Measurements from ENCODE around the gene MYO7B. TPM values are rescaled to one million over a fixed set of nuclear protein-coding genes. Genes with fewer than 3 reads are reported as not detected.

Gene MYO7B
- total RNA-seq, 2 experiments from 2014 or later: 0.65 to 1.2 TPM

DNA sequence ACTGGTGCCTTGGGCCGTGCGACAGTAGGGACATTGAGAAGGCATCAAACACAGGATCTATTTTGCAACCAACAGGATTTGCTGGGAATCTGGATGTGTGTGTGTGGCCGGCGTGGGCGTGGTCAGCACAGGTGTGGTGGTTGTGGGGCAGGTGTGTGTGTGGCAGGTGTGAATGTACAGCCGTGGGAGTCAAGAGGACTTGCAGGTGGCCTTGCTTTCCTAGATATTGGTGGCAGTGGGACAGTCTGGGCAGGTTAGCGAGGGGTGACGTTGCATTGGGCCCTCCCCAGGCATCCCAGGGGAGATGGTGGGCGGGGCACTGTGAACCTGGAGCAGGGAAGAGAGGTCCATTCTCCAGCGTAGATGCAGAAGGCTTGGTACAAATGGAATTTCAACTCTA, 143.0 kb downstream of the MYO7B start:
- POLR2A ChIA-PET: no interaction called here
- no peak overlapping the region for H3K4me3 Mint-ChIP-seq
- peaks cover 6% of the 10 kb centered on the region for H3K4me1 Mint-ChIP-seq (ENCODE audit: low read depth)
- no peaks in the 10 kb centered on the region for H3K36me3 Mint-ChIP-seq (ENCODE audit: low read depth)
- ATAC-seq (no peak), DNase-seq (no peak)
- intact Hi-C loops (cut with micrococcal nuclease): no loop called here
- CTCF ChIA-PET: no interaction called here
- peaks cover 26% of the 10 kb centered on the region for H3K27me3 Mint-ChIP-seq
- TF ChIP-seq, protein P1, sequence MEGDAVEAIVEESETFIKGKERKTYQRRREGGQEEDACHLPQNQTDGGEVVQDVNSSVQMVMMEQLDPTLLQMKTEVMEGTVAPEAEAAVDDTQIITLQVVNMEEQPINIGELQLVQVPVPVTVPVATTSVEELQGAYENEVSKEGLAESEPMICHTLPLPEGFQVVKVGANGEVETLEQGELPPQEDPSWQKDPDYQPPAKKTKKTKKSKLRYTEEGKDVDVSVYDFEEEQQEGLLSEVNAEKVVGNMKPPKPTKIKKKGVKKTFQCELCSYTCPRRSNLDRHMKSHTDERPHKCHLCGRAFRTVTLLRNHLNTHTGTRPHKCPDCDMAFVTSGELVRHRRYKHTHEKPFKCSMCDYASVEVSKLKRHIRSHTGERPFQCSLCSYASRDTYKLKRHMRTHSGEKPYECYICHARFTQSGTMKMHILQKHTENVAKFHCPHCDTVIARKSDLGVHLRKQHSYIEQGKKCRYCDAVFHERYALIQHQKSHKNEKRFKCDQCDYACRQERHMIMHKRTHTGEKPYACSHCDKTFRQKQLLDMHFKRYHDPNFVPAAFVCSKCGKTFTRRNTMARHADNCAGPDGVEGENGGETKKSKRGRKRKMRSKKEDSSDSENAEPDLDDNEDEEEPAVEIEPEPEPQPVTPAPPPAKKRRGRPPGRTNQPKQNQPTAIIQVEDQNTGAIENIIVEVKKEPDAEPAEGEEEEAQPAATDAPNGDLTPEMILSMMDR (IDR thresholded peaks at IDR 0.05): no peak
- H3K27ac Mint-ChIP-seq: no peak overlapping the region
- H3K9me3 Mint-ChIP-seq: no peaks in the 10 kb centered on the region

DNA sequence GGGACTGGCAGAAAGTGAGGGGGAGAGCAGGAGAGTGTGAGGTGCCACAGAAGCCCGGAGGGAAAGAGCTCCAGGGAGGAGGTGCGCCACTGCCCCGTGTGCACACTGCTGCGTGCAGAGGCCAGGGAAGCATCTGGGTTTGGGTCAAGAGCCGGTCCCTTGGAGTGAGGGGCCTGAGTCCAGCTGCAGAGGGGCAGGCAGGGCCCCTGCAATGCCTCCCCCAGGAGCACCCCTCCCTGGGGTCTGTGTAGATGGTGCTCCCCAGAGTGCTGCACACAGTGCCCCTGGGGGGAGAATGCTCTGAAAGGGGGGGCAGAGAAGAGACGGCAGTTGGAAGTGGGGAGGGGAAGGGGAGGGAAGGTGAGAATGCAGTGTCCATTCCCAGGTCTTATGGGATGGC, 143.5 kb downstream of the MYO7B start:
- ChIA-PET CTCF (interaction anchor here (2.2 kb wide), 1 partner anchor 88 kb away, joined by 7 read pairs; no protein-coding TSS in a partner anchor), POLR2A (no interaction called here)
- ATAC-seq: no peak
- Mint-ChIP-seq H3K27ac (no peak overlapping the region), H3K9me3 (no peaks in the 10 kb centered on the region), H3K4me1 (ENCODE audit: low read depth) (peaks cover 6% of the 10 kb centered on the region), H3K27me3 (peaks cover 22% of the 10 kb centered on the region), H3K4me3 (no peak overlapping the region), H3K36me3 (ENCODE audit: low read depth) (no peaks in the 10 kb centered on the region)
- intact Hi-C loops (cut with micrococcal nuclease): no loop called here
- TF ChIP-seq, protein P1 (IDR thresholded peaks at IDR 0.05): no peak
- DNase-seq: no peak

DNA sequence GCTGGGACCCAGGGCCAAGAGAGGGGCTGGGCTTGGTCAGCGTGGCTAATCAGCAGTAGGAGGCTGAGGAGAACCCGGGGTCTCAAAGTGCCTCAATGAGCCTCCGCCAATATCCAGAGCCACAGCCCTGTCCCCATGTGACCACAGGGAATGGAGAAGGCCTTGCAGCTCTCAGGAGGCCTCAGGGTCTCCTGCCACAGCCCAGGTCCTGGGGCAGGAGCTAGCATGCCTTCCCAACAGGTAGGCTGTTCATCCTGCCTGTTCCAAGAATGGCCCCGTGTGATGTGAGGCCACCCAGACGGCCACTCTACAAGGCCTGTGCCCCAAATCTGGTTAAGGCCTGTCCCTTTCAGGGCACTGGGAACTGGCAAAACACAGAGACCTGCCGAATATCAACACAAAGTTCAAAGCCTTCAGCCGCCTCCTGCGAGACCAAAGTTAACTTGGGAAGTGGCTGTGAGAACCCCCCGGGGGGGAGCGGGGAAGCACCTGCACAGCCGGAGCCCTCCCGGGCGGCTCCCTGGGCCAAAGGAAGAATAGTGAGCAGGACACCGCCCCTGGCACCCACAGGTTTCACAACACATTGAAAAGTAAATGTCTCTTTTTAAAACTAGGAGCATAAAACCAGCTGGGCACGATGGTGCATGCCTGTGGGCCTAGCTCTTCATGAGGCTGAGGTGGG, 144.3 kb downstream of the MYO7B start:
- no peak for DNase-seq
- Mint-ChIP-seq H3K4me3 (no peak overlapping the region), H3K9me3 (no peaks in the 10 kb centered on the region), H3K4me1 (ENCODE audit: low read depth) (peaks cover 2% of the 10 kb centered on the region), H3K27ac (no peak overlapping the region), H3K36me3 (ENCODE audit: low read depth) (no peaks in the 10 kb centered on the region), H3K27me3 (peaks cover 17% of the 10 kb centered on the region)
- ChIA-PET CTCF (interaction anchor here (1.5 to 2.2 kb wide), 2 partner anchors 16 to 88 kb away, joined by 5 to 7 read pairs; no protein-coding TSS in a partner anchor), POLR2A (interaction anchor here (1.0 kb wide), 1 partner anchor 11 kb away, joined by 3 read pairs; no protein-coding TSS in a partner anchor)
- no peak for ATAC-seq
- TF ChIP-seq, protein P1 (IDR thresholded peaks at IDR 0.05): no peak
- intact Hi-C loops (cut with micrococcal nuclease): no loop called here

DNA sequence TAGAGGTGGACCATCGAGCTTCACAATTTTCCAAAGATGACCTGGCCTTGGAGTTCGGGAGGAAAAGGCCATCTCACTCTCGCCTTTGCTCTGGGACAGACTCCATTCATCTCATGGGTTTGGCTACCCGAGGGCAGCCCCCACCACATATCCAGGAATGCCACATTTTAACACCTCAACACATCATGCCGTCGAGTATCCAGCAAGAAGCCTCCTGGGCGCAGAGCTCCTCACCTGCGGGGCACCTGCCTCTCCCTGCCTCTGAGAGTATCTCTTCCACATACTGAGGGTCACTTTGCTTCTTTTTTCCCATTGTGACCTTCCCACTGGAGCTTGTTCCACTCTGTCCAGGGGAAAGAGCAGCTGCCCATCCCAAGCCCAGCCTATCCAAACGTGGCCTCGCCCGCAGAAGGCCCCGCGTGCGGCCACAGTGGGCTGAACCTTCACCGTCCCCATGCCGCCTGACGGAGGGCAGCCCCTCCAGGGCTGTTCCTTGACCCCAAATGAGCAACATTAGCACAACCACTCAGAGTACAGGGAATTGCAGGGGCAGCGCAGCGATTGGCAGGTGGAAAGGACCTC, 145.3 kb downstream of the MYO7B start:
- ChIA-PET CTCF (interaction anchor here (1.3 to 2.2 kb wide), 3 partner anchors 15 to 89 kb away, joined by 3 to 7 read pairs (median 5); no protein-coding TSS in a partner anchor), POLR2A (interaction anchor here (1.0 kb wide), 1 partner anchor 10 kb away, joined by 3 read pairs; no protein-coding TSS in a partner anchor)
- peaks cover 14% of the 10 kb centered on the region for H3K27me3 Mint-ChIP-seq
- peaks cover under 1% of the 10 kb centered on the region for H3K4me1 Mint-ChIP-seq (ENCODE audit: low read depth)
- intact Hi-C loops (cut with micrococcal nuclease): no loop called here
- TF ChIP-seq, protein P1 (IDR thresholded peaks at IDR 0.05): no peak
- DNase-seq (no peak), ATAC-seq (no peak)
- H3K4me3 Mint-ChIP-seq: no peak overlapping the region
- H3K9me3 Mint-ChIP-seq: no peaks in the 10 kb centered on the region
- no peak overlapping the region for H3K27ac Mint-ChIP-seq
- no peaks in the 10 kb centered on the region for H3K36me3 Mint-ChIP-seq (ENCODE audit: low read depth)

DNA sequence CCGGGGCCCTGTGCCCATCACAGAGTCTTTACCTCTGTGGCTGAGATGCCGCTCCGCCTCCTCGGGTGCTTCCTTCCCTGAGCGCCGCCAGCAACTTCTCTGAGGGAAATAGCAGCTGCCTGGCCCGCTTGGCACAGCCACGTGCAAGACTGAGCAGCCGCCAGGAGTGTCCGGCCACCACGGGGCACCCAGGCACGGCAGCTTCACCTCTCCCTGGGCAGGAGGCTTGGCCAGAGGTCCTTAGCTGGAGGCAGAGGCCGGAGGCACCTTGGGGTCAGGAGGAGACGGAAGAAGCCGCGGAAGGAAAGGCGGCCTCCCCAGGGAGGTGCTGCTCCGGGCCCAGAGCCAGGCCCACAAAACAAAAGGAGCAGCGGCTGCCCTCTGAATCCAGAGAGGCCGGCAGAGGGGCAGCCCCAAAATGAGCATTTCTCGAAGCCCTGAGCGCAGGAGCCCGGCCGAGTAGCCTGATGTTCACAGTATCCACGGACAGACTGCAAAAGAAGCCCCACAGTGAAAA, 145.9 kb downstream of the MYO7B start:
- no peak overlapping the region for H3K4me3 Mint-ChIP-seq
- no peaks in the 10 kb centered on the region for H3K9me3 Mint-ChIP-seq
- ATAC-seq (no peak), DNase-seq (no peak)
- peaks cover 10% of the 10 kb centered on the region for H3K27me3 Mint-ChIP-seq
- ChIA-PET CTCF (interaction anchor here (1.3 to 2.1 kb wide), 2 partner anchors 29 to 90 kb away, joined by 3 to 7 read pairs; no protein-coding TSS in a partner anchor), POLR2A (no interaction called here)
- intact Hi-C loops (cut with micrococcal nuclease): no loop called here
- TF ChIP-seq, protein P1 (IDR thresholded peaks at IDR 0.05): no peak
- no peaks in the 10 kb centered on the region for H3K36me3 Mint-ChIP-seq (ENCODE audit: low read depth)
- H3K4me1 Mint-ChIP-seq (ENCODE audit: low read depth): no peaks in the 10 kb centered on the region
- no peak overlapping the region for H3K27ac Mint-ChIP-seq
